ENCODE results near the gene TLCD4.

The TLCD4 gene

DNA sequence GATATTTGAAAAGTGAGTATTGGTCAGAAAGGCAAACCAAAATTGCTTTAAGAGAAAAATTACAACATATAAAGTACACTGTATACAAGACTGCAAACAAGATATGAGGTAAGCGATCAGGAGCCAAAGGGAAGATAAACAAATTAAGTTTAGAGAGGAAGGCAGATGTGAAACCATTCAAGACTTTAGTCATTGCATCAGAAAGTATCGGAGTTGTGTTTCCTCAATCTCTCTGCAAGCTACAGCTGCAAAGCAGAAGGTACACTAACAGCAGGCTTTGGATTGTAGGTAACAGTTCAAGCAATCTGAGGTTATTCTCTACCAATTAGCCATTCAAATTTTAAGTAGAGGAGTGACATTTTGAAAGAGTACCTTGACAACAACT, 21.3 kb upstream of the TLCD4 start:
- DNase-seq (ENCODE audit: low read depth in 2 of 2), result no peak

DNA sequence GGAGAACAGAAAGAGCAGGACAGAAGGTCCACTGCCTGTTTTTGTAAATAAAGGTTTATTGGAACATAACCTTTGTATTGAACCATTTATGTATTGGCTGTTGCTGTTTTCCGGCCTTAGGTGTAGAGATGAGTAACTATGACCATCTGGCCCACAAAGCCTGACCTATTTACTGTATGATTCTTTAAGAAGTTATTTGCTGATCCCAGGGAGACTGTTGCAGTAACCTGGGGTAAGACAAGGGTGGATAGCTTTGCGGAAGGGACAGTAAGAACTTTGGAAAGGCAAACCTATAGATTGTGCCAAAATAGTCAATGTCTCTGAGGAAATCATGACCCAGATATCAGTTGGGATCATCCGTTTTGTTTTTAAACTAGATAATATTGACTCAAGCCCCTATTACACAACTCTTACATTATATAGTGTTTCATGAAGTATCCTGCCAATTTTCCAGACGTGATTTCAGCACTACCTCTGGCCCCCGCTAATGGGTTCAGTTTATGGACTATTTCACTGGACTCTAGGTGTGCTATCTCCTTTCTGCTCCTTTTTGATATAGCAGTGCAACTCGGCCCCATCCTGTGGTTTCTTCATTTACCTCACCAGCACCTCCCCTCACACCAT, 20.8 kb upstream of the TLCD4 start:
- no peak for DNase-seq (ENCODE audit: low read depth in 2 of 2)

DNA sequence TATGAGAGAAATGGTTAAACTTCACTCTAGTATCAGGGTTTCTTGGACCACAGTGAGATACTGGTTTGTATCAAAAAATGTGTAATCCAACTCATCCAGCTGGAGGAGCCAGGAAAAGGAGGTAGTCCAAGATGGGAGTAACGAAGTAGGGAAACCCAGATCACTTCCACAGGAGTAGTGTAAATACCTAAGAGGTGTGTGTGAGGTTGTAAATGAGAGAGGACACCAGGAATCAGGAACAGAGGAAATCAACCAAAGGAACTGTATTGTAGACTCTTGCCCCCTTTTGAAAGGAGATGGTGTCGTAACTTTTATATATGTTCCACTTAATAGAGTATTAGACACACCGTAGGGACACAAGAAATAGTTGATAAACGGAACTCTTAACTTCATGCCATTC, 19.7 kb upstream of the TLCD4 start:
- DNase-seq (ENCODE audit: low read depth in 2 of 2), result no peak

DNA sequence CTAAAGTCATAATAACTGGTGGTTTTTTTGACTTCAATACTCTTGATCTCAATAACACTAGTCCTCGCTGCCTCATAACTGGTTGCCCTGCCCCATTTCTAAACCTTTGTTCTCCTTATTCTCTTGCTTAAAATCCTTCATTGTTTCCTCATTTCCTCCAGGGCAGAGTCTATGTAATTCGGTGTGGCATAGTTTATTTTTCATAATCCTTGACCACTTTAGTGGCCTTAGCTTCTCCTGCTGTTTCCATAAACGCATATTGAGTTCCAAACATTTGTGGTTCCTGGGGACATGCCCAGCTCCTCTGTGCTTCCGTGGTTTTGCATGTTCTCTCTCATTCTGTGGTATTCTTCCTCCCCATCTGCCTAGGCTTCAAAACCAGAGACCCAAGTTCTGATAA, 19.0 kb upstream of the TLCD4 start:
- DNase-seq (ENCODE audit: low read depth in 2 of 2), result no peak

DNA sequence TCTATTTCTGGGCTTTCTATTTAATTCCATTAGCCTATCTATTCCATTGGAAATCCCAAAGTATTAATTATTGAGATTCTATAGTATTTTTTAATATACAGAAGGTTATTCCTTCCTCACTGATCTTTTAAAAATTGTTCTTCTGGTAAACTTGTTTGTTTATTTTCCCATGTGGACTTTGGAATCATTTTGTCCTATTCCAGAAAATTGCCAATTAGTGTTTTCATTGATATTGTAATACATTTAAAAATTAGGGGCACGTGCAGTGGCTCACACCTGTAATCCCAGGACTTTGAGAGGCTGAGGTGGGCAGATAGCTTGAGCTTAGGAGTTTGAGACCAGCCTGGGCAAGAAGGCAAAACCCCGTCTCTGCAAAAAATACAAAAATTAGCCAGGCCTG, 8.4 kb upstream of the TLCD4 start:
- no peak for DNase-seq (ENCODE audit: low read depth in 2 of 2)

DNA sequence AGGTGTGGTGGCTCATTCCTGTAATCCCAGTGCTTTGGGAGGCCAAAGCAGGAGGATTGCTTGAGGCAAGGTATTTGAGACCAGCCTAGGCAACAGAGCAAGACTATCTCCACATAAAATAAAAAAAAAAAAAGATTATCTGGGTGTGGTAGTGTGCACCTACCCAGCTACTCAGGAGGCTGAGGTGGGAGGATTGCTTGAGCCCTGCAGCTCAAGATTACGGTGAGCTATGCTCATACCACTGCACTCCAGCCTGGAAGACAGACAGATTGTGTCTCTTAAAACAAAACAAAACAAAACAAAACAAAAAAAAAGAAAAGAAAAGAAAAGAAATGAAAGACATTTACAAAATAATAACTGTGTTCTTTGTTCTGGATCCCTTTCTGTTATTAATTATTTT, 6.1 kb upstream of the TLCD4 start:
- no peak for DNase-seq (ENCODE audit: low read depth in 2 of 2)

DNA sequence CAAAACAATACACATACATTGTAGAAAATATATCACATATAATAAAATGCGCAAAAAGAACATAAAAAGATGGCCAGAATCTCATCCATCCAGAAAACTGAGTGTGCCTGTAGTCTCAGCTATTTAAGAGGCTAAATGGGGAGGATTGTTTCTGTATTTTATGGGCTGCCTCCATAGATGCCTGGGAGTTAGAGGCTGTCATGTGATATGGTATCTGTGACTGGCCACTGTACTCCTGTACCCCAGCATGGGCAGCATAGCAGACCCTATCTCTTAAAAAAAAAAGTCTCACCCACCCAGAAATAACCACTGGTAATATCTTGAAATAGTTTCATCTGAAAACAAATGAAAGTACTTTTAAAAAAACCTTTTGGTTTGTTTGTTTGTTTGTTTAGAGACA, 3.5 kb upstream of the TLCD4 start:
- DNase-seq (ENCODE audit: low read depth in 2 of 2), result no peak

DNA sequence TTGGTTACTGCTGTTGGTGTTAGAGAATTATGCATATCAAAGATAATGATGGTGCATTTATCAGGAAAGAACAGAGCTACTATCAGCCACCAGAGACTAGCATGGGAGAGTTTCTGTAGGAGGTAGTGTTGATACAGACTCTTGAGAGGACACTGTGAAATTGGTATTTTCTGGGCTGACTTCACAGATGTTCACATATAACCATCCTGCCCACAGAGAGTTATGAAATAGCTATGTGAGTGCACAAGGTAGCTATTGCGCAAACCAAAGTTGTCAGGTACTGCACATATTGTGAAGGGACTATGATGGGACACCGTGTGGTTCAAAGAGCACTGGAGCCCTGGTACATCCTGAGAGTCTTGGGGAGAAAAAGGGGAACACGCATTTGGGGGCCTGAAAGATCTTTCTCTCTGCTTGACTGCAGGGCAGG, 1.4 kb upstream of the TLCD4 start:
- DNase-seq (ENCODE audit: low read depth in 2 of 2), result no peak

DNA sequence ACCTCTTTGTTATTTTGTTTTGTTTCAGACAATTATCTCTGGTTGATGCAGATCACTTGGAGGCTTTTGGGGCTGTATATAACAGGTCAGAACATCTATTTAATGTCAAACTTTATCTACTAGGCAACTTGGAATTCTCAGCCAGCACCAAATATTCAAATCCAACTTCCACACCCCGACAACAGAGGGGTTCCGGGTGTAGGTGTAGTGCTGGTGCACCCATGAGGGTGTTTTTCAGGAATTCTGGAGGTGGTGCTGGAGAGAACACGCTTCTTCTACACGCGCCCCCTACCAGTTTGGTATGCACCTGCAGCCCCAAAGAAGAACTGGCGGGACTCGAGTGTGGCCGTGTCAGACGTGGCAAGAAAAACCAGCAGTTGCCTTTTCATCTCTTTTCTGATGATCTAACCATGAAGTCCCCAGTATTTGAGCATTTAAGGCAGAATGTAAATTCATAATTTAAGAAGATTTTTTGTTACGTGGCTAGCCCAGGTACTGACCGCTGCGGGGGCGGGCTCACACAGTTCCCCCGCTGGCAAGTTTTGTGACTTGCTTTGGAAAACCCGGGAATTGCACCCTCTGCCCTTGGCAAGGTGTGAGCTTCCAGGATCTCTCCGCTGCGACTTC, 462 bp upstream of the TLCD4 start:
- peak; percentile 15 to 16 for DNase-seq (ENCODE audit: low read depth in 2 of 2)

DNA sequence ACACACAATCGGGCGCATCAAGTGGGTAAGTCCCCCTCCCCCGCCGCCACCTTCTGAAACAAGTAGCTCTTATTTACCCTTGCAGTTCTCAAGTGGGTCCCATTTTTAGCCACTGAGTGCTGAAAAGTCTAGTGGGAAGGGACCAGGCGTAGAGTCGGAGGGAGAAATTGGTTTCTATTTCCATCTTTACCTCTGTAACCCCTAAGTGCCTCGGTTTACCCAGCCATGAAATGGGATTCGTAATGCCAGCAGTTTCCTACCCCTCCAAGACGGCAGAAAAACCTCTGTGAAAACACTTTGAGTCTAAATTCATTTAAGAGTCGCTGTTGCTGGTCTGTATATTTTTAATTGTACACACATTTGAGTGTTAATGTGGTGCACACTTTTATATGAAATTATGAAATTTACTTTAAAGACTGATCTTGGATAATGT, 928 bp downstream of the TLCD4 start:
- no peak for DNase-seq (ENCODE audit: low read depth in 2 of 2)

DNA sequence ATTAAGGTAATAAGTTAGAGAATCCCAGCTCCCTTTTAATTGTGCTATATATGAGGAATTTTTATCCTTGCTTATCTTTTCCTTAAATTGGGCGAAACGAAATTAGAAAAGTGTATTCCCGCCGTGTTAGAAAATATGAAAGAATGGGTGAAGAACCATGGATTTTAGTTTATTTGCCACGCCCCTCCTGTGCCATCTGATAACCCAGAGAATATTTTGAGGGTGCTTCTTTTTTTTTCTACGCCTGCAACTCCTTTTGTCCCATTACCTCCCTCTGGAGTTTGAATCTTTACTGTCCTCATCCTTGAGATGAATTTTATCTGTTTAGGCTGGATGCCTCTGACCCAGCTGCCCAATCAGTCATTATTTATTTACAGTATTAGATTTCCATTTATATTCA, 1.6 kb downstream of the TLCD4 start:
- no peak for DNase-seq (ENCODE audit: low read depth in 2 of 2)

DNA sequence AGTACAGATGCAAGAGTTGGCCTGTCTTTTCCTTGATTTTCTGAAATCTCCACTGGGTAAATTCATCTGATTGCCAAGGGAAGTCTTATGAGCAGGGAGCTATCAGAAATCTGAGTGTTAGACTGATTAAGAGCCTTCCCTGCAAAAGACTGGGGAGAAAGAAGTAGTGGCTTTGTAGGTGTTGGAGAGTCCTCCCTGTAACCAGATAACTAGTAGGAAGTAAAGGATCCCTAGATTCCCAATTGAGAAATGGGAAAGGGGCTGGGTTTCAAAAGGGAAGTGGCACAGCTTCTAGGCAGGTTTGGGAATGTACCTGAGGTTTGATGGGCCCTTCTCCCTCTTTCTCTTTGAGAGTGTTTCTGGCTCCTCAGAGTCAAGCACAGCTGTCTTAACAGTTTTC, 2.1 kb downstream of the TLCD4 start:
- no peak for DNase-seq (ENCODE audit: low read depth in 2 of 2)

DNA sequence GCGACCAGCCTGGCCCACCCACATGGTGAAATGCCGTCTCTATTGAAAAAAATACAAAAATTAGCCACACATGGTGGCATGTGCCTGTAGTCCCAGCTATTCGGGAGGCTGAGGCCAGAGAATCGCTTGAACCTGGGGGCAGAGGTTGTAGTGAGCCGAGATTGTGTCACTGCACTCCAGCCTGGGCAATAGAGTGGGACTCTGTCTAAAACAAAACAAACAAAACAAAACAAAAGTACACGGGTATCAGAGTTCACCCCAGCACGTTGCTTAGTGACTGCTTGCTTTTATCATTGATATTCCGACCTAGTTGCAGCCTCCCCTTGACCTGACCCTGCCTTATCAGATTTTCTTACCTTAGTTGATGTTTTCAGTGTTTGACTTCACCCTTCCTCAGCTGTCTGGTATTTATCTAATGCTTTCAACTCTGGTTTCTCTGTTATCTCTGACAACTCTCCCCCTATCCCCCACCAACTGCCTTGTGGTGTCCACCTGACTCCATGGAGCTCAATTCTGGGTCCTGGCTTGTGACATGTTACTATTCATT, 5.1 kb downstream of the TLCD4 start:
- no peak for DNase-seq (ENCODE audit: low read depth in 2 of 2)

DNA sequence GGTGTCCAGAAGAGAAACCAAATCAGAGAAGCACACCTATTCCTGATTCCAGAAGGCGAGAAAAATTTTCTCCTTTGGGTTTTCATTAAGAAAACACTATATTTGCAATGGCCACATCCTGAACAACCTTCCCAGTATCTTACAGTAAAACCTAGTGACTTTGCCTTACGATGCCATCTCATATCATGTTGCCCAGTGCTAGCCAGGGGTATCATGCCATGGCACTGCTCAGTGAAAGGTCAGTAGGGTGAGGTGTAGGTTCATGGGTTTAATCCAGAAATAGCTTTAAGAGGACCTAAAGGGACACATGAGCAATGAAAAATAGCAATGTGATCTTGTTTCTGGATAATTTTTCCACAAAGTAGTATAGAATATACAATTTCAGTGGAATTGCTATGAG, 7.2 kb downstream of the TLCD4 start:
- DNase-seq (ENCODE audit: low read depth in 2 of 2), result no peak

DNA sequence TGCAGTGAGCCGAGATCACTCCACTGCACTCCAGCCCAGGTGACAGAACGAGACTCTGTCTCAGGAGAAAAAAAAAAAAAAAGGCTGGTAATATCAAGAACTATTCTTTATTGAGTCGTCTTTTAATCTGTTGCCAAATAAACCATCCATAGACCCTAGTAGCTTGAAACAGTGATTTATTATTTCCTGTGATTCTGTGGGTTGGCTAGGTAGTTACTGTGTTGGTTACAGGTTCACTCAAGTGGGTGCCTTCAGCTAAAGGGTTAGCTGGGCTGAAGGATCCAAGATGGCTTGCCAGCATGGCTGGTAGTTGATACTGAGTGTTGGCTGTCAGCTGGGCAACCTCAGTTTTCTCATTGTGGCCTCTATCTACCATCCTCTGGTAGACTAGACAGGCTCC, 9.2 kb downstream of the TLCD4 start:
- no peak for DNase-seq (ENCODE audit: low read depth in 2 of 2)

DNA sequence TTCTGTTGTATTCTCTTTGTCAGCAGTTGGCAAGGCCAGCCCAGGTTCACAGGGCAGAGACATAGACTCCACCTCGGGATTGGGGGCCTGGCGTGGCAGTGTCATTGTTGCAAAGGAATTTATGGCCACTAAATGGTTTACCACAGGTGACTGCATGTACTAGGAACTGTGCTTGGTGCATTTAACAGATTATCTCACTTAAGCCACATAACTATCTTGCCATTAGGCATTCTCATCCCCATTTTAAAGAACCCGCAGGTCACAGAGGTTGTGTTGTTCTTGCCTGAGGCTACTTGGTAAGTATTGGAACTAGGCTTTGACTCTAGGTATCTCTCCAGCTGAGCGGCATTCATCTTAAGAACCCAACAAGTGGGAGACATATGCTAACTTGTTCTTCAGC, 9.7 kb downstream of the TLCD4 start:
- DNase-seq (ENCODE audit: low read depth in 2 of 2), result no peak

DNA sequence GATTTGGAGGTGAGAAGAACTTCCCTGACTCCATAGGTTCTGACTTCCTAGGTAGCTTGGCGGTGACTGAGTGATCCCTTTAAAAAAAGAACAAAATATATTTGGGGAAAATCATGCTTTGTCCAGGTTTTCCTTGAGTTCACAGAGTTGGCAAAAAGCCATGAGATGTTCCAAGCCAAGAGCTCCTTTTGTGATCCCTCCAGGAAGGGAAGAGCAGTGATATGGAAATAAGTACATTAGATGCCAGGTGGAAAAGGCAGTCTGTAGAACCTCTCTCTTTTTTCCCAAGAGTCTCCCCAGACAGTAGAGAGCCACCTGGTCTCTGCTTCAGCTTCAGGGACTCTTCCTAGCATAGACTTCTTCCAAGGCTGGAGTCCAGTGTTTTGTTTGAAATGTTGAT, 10.2 kb downstream of the TLCD4 start:
- no peak for DNase-seq (ENCODE audit: low read depth in 2 of 2)

DNA sequence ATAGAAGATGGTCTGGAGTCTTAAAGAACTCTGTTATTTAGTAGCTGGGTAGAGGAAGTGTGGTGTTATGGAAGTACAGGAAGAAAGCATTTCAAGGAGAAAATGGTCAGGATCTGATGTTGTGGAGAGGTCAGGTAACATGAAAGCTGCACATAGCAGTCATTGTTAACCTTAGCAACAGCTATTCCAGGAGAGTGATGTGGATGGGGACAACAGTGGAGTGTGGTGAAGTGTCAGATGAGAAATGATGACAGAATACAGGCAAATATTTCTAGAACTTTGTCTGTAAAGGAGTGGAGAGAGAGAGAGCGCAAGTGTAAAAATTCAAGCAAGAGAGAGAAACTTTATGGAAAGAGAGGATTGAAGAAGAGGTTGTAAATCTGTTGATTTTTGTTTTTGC, 15.6 kb downstream of the TLCD4 start:
- DNase-seq (ENCODE audit: low read depth in 2 of 2), result no peak

DNA sequence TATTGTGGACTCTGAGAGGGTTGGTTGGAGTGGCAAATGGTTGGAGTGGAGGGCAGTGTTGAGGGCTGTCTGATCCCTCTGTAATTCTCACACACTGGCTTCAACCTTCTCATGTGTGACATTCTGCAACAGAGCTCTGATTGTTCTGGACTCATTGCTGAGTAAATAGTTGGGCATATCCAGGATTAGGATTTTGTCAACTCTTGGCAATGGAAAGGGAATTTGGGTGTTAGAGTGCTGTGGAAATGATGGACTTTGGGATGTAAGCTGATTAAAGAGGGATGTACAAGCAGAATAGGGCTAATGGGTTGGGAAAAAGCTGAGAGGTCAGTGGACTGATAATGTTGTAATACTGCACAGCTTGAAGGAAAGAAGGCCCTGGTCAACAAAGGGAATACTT, 16.5 kb downstream of the TLCD4 start:
- DNase-seq (ENCODE audit: low read depth in 2 of 2), result no peak

DNA sequence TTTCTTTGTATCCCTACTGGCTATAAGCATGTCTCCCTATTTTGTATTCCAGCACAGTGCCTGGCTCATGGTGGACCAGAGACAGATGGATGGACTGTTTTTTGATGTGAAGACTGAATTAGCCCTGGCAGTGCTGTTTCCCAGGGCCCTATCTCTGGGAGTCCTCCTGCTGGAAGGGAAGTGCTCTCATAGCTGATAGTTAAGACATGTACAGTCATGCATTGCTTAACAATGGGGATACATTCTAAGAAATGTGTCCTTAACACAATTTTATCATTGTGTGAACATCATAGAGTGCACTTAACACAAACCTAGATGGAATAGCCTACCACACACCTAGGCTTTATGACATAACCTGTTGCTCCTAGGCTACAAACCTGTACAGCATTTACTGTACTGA, 21.1 kb downstream of the TLCD4 start:
- DNase-seq (ENCODE audit: low read depth in 2 of 2), result no peak

DNA sequence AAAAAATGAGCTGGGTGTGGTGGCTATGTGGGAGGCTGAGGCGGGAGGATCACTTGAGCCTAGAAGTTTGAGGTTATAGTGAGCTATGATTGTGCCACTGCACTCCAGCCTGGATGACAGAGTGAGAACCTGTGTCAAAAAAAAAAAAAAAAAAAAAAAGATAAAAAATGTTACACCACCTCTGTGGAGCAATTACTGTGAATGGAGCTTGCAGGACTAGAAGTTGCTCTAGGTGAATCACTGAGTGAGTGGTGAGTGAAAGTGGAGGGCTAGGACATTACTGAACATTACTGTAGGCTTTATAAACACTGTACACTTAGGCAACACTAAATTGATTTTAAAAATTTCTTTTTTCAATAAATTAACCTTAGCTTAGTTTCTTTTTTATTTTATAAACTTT, 21.9 kb downstream of the TLCD4 start:
- DNase-seq (ENCODE audit: low read depth in 2 of 2), result no peak

DNA sequence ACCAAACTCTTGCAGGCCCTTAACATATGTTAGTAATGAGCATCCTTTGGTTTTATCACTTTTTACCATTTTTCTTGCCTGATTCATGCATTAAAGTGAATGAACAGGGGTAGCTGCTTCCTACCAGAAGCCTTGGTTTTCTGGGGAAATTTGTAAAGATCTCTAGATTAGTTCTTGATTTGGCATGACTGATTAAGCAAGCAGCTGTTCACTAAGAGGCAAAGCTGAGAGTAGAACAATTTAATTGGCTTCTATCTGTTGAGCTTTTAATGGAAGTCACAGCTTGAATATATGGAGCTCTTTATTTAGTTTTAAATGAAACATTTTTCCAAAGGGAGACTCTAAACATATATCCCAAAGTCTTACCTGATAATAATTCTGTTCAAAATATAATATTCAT, 23.6 kb downstream of the TLCD4 start:
- no peak for DNase-seq (ENCODE audit: low read depth in 2 of 2)

DNA sequence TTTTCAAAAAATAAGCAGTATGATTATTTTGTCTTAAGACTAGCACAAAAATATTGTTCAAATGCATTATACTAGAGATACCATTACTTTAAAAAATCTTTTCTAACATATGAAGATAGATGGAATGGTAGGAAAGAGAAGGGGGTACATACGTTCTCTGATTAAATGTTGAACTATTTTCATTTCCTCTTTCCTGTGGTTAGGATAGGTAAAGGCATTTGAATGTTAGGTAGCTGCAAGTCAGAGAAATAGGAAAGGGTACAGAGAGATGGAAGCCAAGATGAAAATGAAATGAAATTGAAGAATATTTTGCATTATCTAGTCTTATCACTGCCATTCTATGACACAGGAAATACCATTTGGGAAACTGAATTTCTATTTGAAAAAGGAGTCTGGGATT, 28.3 kb downstream of the TLCD4 start:
- no peak for DNase-seq (ENCODE audit: low read depth in 2 of 2)

DNA sequence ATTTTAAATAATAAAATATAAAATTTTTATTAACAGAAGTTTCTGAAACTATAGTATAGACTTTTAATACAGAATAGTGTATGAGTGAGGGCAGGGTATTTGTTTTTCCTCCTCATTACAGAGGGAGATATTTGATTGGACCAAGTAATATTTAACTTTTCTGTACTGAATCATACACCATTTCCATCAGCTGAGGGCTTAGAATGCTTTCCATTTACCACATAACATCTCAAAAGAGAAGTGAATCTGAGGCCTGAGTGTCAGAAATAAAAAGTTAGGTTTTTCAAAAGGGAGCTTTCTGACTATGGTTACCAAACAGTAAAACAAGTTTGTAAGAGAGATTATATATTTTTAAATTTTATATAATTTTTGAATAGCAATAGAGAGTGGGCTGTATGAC, 29.5 kb downstream of the TLCD4 start:
- DNase-seq (ENCODE audit: low read depth in 2 of 2), result no peak

Data from stimulated activated CD8-positive, alpha-beta memory T cell treated with anti-CD3 and anti-CD28 coated beads, Interleukin-7, amount 100 ng/mL, for 1 hour (primary cell).